ENCODE data around the gene KCND3. TPM values are rescaled to one million over a fixed set of nuclear protein-coding genes. Genes with fewer than 3 reads are reported as not detected.

KCND3 gene
- total RNA-seq, 3 donors from 2014 or later (not counting 1 experiment from before 2014, with no cell fraction given): 0.07 to 0.16 TPM; not detected in 1

GRCh38 chr1:111920221-111921024, 69.0 kb downstream of the KCND3 start:
- TF ChIP-seq CTCF (IDR thresholded peaks at IDR 0.05): no peak
- Mint-ChIP-seq H3K9me3 (no peaks in the 10 kb centered on the region), H3K4me3 (no peak overlapping the region), H3K27me3 (ENCODE audit: low read depth in 2 of 2) (peaks cover 22 to 54% of the 10 kb centered on the region in 2 donors), H3K4me1 (no peaks in the 10 kb centered on the region), H3K36me3 (no peaks in the 10 kb centered on the region), H3K27ac (no peak overlapping the region)
- H3K36me3 ChIP-seq (ENCODE audit: control insufficient read depth, insufficient read depth, low read length): no peaks in the 10 kb centered on the region
- intact Hi-C loops (cut with micrococcal nuclease): no loop called here
- no peak for ATAC-seq
- no peaks in the 10 kb centered on the region for H3K9me3 ChIP-seq (ENCODE audit: control insufficient read depth, insufficient read depth, low read length)
- H3K27me3 ChIP-seq (ENCODE audit: control insufficient read depth, insufficient read depth, low read length): no peaks in the 10 kb centered on the region
- no peak overlapping the region for H3K4me3 ChIP-seq (ENCODE audit: low read length)
- WGBS (ENCODE audit: insufficient coverage): 14% methylated on average over 11 of the region's 11 CpGs
- no peak for DNase-seq
- H3K27ac ChIP-seq (ENCODE audit: low read length): no peak overlapping the region
- no peaks in the 10 kb centered on the region for H3K4me1 ChIP-seq (ENCODE audit: control insufficient read depth, insufficient read depth, low read length)

GRCh38 chr1:111911776-111912515, 77.5 kb downstream of the KCND3 start:
- Histone ChIP-seq H3K4me1 (ENCODE audit: control insufficient read depth, insufficient read depth, low read length) (no peaks in the 10 kb centered on the region), H3K27ac (ENCODE audit: low read length) (no peak overlapping the region), H3K9me3 (ENCODE audit: control insufficient read depth, insufficient read depth, low read length) (no peaks in the 10 kb centered on the region), H3K27me3 (ENCODE audit: control insufficient read depth, insufficient read depth, low read length) (no peaks in the 10 kb centered on the region), H3K4me3 (ENCODE audit: low read length) (no peak overlapping the region), H3K36me3 (ENCODE audit: control insufficient read depth, insufficient read depth, low read length) (no peaks in the 10 kb centered on the region)
- 78% methylated on average over 4 of the region's 5 CpGs for WGBS (ENCODE audit: insufficient coverage)
- no peak for ATAC-seq
- no peak for TF ChIP-seq CTCF (IDR thresholded peaks at IDR 0.05)
- DNase-seq: no peak
- Mint-ChIP-seq H3K27me3 (ENCODE audit: low read depth in 2 of 2) (peaks cover 13 to 66% of the 10 kb centered on the region in 2 donors), H3K4me1 (no peaks in the 10 kb centered on the region), H3K4me3 (no peak overlapping the region), H3K9me3 (no peaks in the 10 kb centered on the region), H3K36me3 (no peaks in the 10 kb centered on the region), H3K27ac (no peak overlapping the region)
- intact Hi-C loops (cut with micrococcal nuclease): no loop called here

GRCh38 chr1:111911061-111911460, 78.4 kb downstream of the KCND3 start:
- ATAC-seq (no peak), DNase-seq (no peak)
- Mint-ChIP-seq H3K27me3 (ENCODE audit: low read depth in 2 of 2) (peaks cover 15 to 64% of the 10 kb centered on the region in 2 donors), H3K4me3 (no peak overlapping the region), H3K36me3 (no peaks in the 10 kb centered on the region), H3K4me1 (no peaks in the 10 kb centered on the region), H3K9me3 (no peaks in the 10 kb centered on the region), H3K27ac (no peak overlapping the region)
- intact Hi-C loops (cut with micrococcal nuclease): no loop called here
- no peak for TF ChIP-seq CTCF (IDR thresholded peaks at IDR 0.05)
- H3K27me3 ChIP-seq (ENCODE audit: control insufficient read depth, insufficient read depth, low read length): no peaks in the 10 kb centered on the region
- H3K4me3 ChIP-seq (ENCODE audit: low read length): no peak overlapping the region
- WGBS (ENCODE audit: insufficient coverage): no CpG with 5 or more reads among the region's 1 CpG
- H3K36me3 ChIP-seq (ENCODE audit: control insufficient read depth, insufficient read depth, low read length): no peaks in the 10 kb centered on the region
- H3K4me1 ChIP-seq (ENCODE audit: control insufficient read depth, insufficient read depth, low read length): no peaks in the 10 kb centered on the region
- H3K9me3 ChIP-seq (ENCODE audit: control insufficient read depth, insufficient read depth, low read length): no peaks in the 10 kb centered on the region
- H3K27ac ChIP-seq (ENCODE audit: low read length): no peak overlapping the region

All from natural killer cell (primary cell).